ENCODE measurements around the gene KRT8. TPM values are rescaled to one million over a fixed set of nuclear protein-coding genes. Genes with fewer than 3 reads are reported as not detected.
A peak's percentile ranks its signal among the peaks of the same experiment; 100 is the strongest.

KRT8 gene
- total RNA-seq, 1 experiment from 2014 or later, result 1,655 TPM

DNA sequence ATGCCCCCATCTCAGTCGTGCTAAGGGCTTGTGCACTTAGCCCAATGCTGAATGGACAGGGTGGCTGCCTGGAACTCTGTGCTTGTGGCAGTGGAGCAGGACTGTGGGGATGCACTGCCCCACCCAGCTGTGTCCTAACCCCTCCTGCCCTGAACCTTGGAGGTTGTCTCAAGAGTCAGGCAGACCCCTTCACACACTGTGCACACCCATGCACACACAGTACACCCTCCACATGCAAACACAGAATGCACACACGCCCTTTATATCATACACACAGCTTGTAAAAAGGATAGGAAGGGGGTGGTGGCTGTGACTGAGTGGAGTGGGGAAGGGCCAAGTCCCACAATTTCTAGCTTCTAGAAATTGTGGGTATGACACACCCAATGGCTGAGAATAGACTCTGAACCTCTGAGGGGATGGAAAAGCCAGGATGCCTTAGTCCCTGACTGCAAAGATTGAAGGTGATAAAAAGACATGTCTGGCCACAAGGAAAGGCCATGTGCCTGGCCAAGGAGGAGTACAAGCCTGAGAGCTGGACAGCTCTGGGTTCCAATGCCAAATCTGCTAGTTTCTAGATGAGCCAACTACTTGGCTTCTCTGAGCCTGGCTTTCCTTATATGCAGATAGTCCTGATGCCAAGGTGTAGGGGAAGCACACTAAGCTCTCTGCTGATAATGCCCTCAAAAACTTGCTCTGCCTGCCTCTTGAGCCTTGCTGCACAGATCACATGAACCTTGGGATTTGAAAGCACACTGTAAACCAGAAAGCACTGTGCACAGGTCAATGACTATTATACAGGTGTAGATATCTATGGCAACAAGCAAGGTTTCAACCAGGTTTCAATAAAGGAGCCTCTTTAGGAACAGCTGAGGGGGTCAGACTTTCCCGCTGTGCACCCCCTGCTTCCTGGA, 8.4 kb downstream of the KRT8 start:
- POLR2A ChIA-PET, result interaction anchor here (0.6 to 18.0 kb wide), 12 partner anchors 9 to 110 kb away, joined by 3 to 379 read pairs (median 13); partner anchors contain the start of genes EIF4B, KRT18 and KRT8
- H3K27me3 ChIP-seq (ENCODE audit: insufficient read depth, low read length), result no peaks in the 10 kb centered on the region
- H3K9me3 ChIP-seq (ENCODE audit: control insufficient read depth in 1 of 2, insufficient read depth in 1 of 2, low read depth in 1 of 2, low read length in 2 of 2), result no peaks in the 10 kb centered on the region
- CTCF ChIA-PET, result interaction anchor here (0.7 to 5.3 kb wide), 9 partner anchors 9 to 88 kb away, joined by 3 to 29 read pairs (median 4); partner anchors contain the start of gene KRT8
- RAD21 ChIA-PET (ENCODE audit: low non-redundant PET in 1 of 2, low total read pairs in 2 of 2, uncharacterized antibody in 2 of 2, unreplicated experiment in 2 of 2), result interaction anchor here (0.9 to 2.8 kb wide), 5 partner anchors 10 to 85 kb away, joined by 3 to 9 read pairs (median 3); no protein-coding TSS in a partner anchor
- DNase-seq (ENCODE audit: low read depth, low spot score), result no peak
- H3K4me1 ChIP-seq (ENCODE audit: control insufficient read depth in 1 of 2, insufficient read depth in 2 of 2, low read length in 2 of 2), result peaks cover 53 to 58% of the 10 kb centered on the region in 2 experiments
- peak overlapping the region; percentile 20 for H3K4me2 ChIP-seq (ENCODE audit: low read length)
- TF ChIP-seq, protein P1, sequence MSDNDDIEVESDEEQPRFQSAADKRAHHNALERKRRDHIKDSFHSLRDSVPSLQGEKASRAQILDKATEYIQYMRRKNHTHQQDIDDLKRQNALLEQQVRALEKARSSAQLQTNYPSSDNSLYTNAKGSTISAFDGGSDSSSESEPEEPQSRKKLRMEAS (IDR thresholded peaks at IDR 0.05), result peak; percentile 53; the same call in 1 of the 2 replicates
- TF ChIP-seq JUND (IDR thresholded peaks at IDR 0.05) (peak; percentile 25), EZH2 (IDR thresholded peaks at IDR 0.05) (no peak), SIN3A (IDR thresholded peaks at IDR 0.05; ENCODE audit: low read depth) (peak; percentile 45; the same call in 1 of the 2 replicates), POLR2AphosphoS5 (IDR thresholded peaks at IDR 0.05; ENCODE audit: low read depth, low read length) (peak; percentile 70), EZH2phosphoT487 (IDR thresholded peaks at IDR 0.05; ENCODE audit: borderline replicate concordance) (no peak)
- peaks cover 12% of the 10 kb centered on the region; the same call in 1 of the 2 replicates for H4K20me1 ChIP-seq (ENCODE audit: insufficient read depth)
- H3K79me2 ChIP-seq (ENCODE audit: insufficient read depth, low read length), result peaks cover 26% of the 10 kb centered on the region
- no peaks in the 10 kb centered on the region for H3K9me2 ChIP-seq (ENCODE audit: insufficient read depth)
- no peak overlapping the region for H2AFZ ChIP-seq (ENCODE audit: low read depth, low read length, poor library complexity, severe bottlenecking)
- intact Hi-C loops (cut with micrococcal nuclease), result no loop called here
- H3K36me3 ChIP-seq (ENCODE audit: control insufficient read depth in 1 of 2, insufficient read depth in 2 of 2, low read length in 2 of 2), result peaks cover 22 to 32% of the 10 kb centered on the region in 2 experiments
- peak; percentile 50 for ATAC-seq
- peak overlapping the region; percentile 8 for H3K9ac ChIP-seq (ENCODE audit: low read length)
- H3K4me3 ChIP-seq (replicated peaks in 1 of 2; ENCODE audit: low read depth in 1 of 2, low read length in 2 of 2), result no peak overlapping the region
- H3K27ac ChIP-seq (ENCODE audit: low read depth, low read length), result peak overlapping the region; percentile 67
- no TSS peak for BruUV-seq (replicated peaks)

DNA sequence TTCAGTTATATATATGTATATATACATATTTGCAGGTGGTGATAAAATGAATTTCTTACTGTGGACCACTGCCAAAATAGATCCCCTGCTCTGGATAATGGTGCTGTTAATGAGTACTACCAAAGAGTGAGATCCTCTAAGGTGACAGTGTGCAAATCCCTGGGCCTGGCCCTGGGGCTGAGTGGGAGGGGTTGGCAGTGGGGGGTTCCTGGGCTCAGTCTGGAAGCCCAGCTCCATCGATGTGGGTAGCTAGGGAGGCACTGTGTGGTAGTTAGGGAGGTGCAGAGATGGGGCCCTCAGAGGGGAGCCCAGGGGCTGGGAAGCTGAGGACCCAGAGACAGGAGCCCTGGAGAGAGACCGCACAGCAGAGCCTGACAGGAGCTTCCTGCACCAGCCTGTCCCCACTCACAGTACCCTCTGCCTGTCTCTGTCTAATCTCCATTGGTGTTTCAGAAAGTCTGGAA, 9.1 kb downstream of the KRT8 start:
- BruUV-seq (replicated peaks), result no TSS peak
- Histone ChIP-seq H3K27me3 (ENCODE audit: insufficient read depth, low read length) (no peaks in the 10 kb centered on the region), H3K9me3 (ENCODE audit: control insufficient read depth in 1 of 2, insufficient read depth in 1 of 2, low read depth in 1 of 2, low read length in 2 of 2) (no peaks in the 10 kb centered on the region), H4K20me1 (ENCODE audit: insufficient read depth) (peaks cover 5% of the 10 kb centered on the region; the same call in 1 of the 2 replicates), H3K36me3 (ENCODE audit: control insufficient read depth in 1 of 2, insufficient read depth in 2 of 2, low read length in 2 of 2) (peaks cover 15 to 25% of the 10 kb centered on the region in 2 experiments), H3K4me2 (ENCODE audit: low read length) (peak overlapping the region; percentile 20), H3K9ac (ENCODE audit: low read length) (peak overlapping the region; percentile 8; the same call in 1 of the 2 replicates), H2AFZ (ENCODE audit: low read depth, low read length, poor library complexity, severe bottlenecking) (no peak overlapping the region), H3K9me2 (ENCODE audit: insufficient read depth) (no peaks in the 10 kb centered on the region), H3K4me3 (replicated peaks in 1 of 2; ENCODE audit: low read depth in 1 of 2, low read length in 2 of 2) (no peak overlapping the region), H3K4me1 (ENCODE audit: control insufficient read depth in 1 of 2, insufficient read depth in 2 of 2, low read length in 2 of 2) (peaks cover 46 to 51% of the 10 kb centered on the region in 2 experiments), H3K27ac (ENCODE audit: low read depth, low read length) (peak overlapping the region; percentile 67), H3K79me2 (ENCODE audit: insufficient read depth, low read length) (peaks cover 19% of the 10 kb centered on the region)
- ChIA-PET RAD21 (ENCODE audit: low non-redundant PET in 1 of 2, low total read pairs in 2 of 2, uncharacterized antibody in 2 of 2, unreplicated experiment in 2 of 2) (interaction anchor here (0.9 to 2.8 kb wide), 4 partner anchors 11 to 85 kb away, joined by 3 to 9 read pairs (median 5); no protein-coding TSS in a partner anchor), CTCF (interaction anchor here (0.7 to 5.3 kb wide), 5 partner anchors 10 to 84 kb away, joined by 3 to 29 read pairs (median 12); partner anchors contain the start of gene KRT8), POLR2A (interaction anchor here (0.6 to 18.0 kb wide), 9 partner anchors 10 to 110 kb away, joined by 3 to 379 read pairs (median 15); partner anchors contain the start of genes EIF4B, KRT18 and KRT8)
- DNase-seq (ENCODE audit: low read depth, low spot score) (no peak), ATAC-seq (peak; percentile 51)
- TF ChIP-seq EZH2 (IDR thresholded peaks at IDR 0.05), result no peak
- TF ChIP-seq CTCF (IDR thresholded peaks at IDR 0.05 in 2 of 3, conservative IDR thresholded peaks at IDR 0.05 in 1 of 3; ENCODE audit: borderline replicate concordance in 1 of 3, insufficient read depth in 1 of 3, low read depth in 2 of 3, low read length in 2 of 3), result no peak
- no peak for TF ChIP-seq EGR1 (IDR thresholded peaks at IDR 0.05; ENCODE audit: low read depth)
- peak; percentile 4 for TF ChIP-seq SIN3A (IDR thresholded peaks at IDR 0.05; ENCODE audit: low read depth)
- no peak for TF ChIP-seq EZH2phosphoT487 (IDR thresholded peaks at IDR 0.05; ENCODE audit: borderline replicate concordance)
- TF ChIP-seq JUND (IDR thresholded peaks at IDR 0.05), result peak; percentile 40; the same call in 1 of the 2 replicates
- TF ChIP-seq, protein P1 (IDR thresholded peaks at IDR 0.05), result 0 out of 2 replicates have a peak, but pooled peaks have one; percentile 11
- no peak for TF ChIP-seq ATF3 (IDR thresholded peaks at IDR 0.05)
- intact Hi-C loops (cut with micrococcal nuclease), result no loop called here
